ENCODE measurements around the gene RSBN1. TPM values are rescaled to one million over a fixed set of nuclear protein-coding genes. Genes with fewer than 3 reads are reported as not detected.

Gene RSBN1
- total RNA-seq, 1 experiment from 2014 or later, result 15.5 TPM

- TF ChIP-seq PRDM15 (CRISPR knock-in tag; IDR thresholded peaks at IDR 0.05) (no peak), ATF6 (CRISPR knock-in tag; IDR thresholded peaks at IDR 0.05) (no peak), KAT7 (CRISPR knock-in tag; IDR thresholded peaks at IDR 0.05; ENCODE audit: borderline replicate concordance) (no peak), ARID4B (CRISPR knock-in tag; IDR thresholded peaks at IDR 0.05; ENCODE audit: borderline replicate concordance) (no peak), SOX15 (CRISPR knock-in tag; IDR thresholded peaks at IDR 0.05) (no peak), AR (CRISPR knock-in tag; IDR thresholded peaks at IDR 0.05) (no peak), E2F1 (CRISPR knock-in tag; IDR thresholded peaks at IDR 0.05) (no peak)
Observed at GRCh38 chr1:113805639-113806038, 6.6 kb downstream of the RSBN1 start (continued).

- ChIA-PET POLR2A (no interaction called here), CTCF (interaction anchor here (0.9 kb wide), 1 partner anchor 13 kb away, joined by 3 read pairs; no protein-coding TSS in a partner anchor)
- ATAC-seq, result no peak
Observed at GRCh38 chr1:113805256-113805531, 7.1 kb downstream of the RSBN1 start.

More at GRCh38 chr1:113805256-113805531, 7.1 kb downstream of the RSBN1 start:
- Mint-ChIP-seq H3K9me3 (peaks cover 4% of the 10 kb centered on the region; the same call in 1 of the 2 replicates), H3K4me1 (peaks cover 26% of the 10 kb centered on the region), H3K27me3 (ENCODE audit: low read depth) (no peaks in the 10 kb centered on the region), H3K27ac (no peak overlapping the region), H3K36me3 (peaks cover 6% of the 10 kb centered on the region), H3K4me3 (no peak overlapping the region)
- no peak for DNase-seq (ENCODE audit: low spot score)
- TF ChIP-seq CTCF (IDR thresholded peaks at IDR 0.05) (no peak), GABPB1 (CRISPR knock-in tag; IDR thresholded peaks at IDR 0.05) (no peak), CDX4 (CRISPR knock-in tag; IDR thresholded peaks at IDR 0.05; ENCODE audit: borderline replicate concordance) (no peak), MYBL2 (CRISPR knock-in tag; IDR thresholded peaks at IDR 0.05) (no peak), CREB1 (CRISPR knock-in tag; IDR thresholded peaks at IDR 0.05) (no peak), ZNF671 (CRISPR knock-in tag; IDR thresholded peaks at IDR 0.05) (no peak), ATF6 (CRISPR knock-in tag; IDR thresholded peaks at IDR 0.05) (no peak)
